LNCAP (cell line): ENCODE data around the gene RRN3.

ENCODE experiments used
- CTCF ChIP-seq: fragments of 450-650 bp; IDR thresholded peaks from 2 replicates; pipeline ENCODE4 v1.5.1; 2017; ENCODE audit warnings: mild to moderate bottlenecking

RRN3 gene

DNA sequence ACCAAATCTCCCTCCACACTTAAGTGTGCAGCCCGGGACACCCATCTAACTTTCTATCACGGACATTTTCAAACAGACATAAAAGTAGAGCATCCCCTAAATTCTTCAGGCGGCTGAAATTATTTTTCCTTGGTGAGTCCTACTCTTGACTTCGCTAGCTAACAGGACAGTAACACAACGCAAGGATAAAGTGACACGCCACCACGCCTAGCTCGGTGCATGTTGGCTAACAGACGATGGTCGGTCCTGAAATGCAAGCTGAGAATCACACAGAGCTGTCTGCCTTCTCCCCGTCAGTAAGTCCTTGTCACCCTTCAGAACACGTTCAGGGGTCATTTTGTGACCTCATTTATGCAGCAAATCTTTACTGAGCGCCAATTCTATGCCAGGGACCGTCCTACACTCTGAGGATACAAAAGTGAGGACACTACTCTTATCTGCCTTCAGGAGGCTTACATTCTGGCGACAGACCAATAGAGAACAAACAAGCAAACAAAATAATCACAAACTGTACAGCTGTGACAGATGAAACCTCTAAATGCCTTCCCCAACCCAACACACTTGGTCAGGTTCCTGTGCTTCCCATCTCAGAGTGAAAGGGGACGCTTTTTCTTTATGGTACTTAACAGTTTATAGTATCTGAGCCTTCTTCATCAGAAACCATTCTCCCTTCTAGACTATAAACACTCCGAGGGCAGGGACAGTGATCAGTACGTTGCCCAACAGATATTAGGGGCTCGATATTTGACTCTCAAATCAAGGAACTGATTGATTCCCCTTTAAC is 39.5 kb downstream of the RRN3 start:
- no peak for TF ChIP-seq CTCF

GRCh38 chr16:15053904-15054303 is 40.2 kb downstream of the RRN3 start:
- no peak for TF ChIP-seq CTCF

DNA sequence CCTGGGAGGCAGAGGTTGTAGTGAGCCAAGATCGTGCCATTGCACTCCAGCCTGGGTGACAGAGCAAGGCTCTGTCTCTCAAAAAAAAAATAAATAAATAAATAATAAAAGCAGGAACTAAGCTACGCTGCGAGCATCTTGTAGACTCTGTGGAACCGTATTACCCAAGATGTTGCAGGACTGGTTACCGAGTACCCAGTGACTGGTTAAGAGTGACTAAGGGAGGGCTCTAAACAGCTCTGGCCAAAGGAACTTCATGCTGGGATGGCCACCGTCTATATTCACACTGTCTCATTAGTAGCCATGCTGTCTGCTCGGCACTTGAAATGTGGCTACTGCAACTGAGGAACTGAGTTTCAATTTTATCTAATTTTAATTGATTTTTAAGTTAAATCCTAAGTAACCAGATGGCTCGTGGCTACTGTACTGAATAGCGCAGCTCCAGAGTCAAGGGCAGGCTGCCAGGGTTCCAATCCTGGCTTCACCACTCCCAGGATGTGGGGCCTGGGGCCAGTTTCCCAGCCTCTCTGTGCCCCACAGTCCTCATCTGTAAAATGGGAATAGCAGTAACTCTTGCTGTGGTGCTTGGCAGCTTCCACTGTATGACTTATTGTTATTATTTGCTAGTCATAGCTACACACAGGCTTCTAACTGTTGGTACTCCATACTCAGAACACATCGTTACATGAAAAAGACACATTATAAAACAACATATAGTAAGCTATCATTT is 41.2 kb downstream of the RRN3 start:
- TF ChIP-seq CTCF: no peak

DNA sequence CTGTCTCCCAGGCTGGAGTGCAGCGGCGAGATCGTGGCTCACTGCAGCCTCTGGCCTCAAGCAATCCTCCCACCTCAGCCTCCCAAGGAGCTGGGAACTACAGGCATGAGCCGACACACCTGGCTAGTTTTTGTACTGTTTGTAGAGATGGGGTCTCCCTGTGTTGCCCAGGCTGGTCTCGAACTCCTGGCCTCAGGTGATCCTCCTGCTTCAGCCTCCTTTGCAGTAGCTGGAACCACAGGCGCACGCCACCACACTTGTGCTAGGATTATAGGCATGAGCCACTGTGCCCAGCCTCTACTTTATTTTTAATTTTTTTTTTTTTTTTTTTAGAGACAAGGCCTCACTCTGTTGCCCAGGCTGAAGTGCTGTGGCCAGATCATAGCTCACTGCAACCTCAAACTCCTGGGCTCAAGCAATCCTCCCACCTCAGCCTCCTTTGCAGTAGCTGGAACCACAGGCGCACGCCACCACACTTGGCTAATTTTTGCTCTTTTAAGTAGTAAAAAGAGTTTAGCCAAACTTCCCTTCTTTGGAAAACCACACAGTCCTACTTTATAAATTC is 42.6 kb downstream of the RRN3 start:
- no peak for TF ChIP-seq CTCF

- TF ChIP-seq CTCF: no peak
Observed at GRCh38 chr16:15049581-15050180, 44.4 kb downstream of the RRN3 start.

DNA sequence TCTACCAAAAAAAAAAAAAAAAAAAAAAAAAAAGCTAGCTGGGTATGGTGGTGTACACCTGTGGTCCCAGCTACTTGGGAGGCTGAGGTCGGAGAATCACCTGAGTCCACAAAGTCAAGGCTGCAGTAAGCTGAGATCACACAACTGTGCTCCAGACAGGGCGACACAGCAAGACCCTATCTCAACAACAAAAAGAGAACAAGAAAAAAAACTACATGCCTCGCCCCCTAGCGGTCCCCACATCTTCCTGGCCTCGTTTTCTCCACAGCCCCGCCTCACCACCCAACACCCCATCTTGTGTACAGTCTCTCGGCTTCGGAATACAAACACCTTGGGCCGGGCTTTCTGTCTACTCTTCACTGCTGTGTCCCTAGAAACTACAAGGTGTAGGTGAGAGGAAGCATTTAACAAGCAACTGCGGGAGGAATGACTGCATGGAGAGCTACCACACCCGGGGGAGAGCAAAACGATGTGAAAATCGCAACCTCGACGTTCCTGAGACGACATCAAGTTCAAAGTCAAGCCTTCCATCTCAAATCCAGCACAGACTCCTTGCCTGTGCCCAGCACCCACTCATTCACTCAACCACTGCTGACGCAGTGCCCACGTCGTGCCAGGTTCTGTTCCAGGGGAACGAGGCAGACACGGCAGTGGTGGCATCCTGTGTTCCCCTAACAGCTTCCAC is 47.2 kb downstream of the RRN3 start:
- TF ChIP-seq CTCF: no peak

GRCh38 chr16:15044286-15044685 is 49.8 kb downstream of the RRN3 start:
- TF ChIP-seq CTCF: no peak
